Measurements from ENCODE around the gene SPPL3.

SPPL3 gene

GRCh38 chr12:120921637-120922036 is 17.5 kb upstream of the SPPL3 start:
- H3K4me3 ChIP-seq (ENCODE audit: control insufficient read depth, low read depth, low read length): no peak overlapping the region
- TF ChIP-seq CTCF (IDR thresholded peaks at IDR 0.05; ENCODE audit: control insufficient read depth, insufficient read depth, low read depth, low read length, missing control alignments): no peak
- no peak for DNase-seq (ENCODE audit: low read depth)

GRCh38 chr12:120920178-120920577 is 16.0 kb upstream of the SPPL3 start:
- H3K4me3 ChIP-seq (ENCODE audit: control insufficient read depth, low read depth, low read length): no peak overlapping the region
- no peak for DNase-seq (ENCODE audit: low read depth)
- TF ChIP-seq CTCF (IDR thresholded peaks at IDR 0.05; ENCODE audit: control insufficient read depth, insufficient read depth, low read depth, low read length, missing control alignments): no peak

- TF ChIP-seq CTCF (IDR thresholded peaks at IDR 0.05; ENCODE audit: control insufficient read depth, insufficient read depth, low read depth, low read length, missing control alignments): no peak
- H3K4me3 ChIP-seq (ENCODE audit: control insufficient read depth, low read depth, low read length): no peak overlapping the region
- DNase-seq (ENCODE audit: low read depth): no peak
Measured at GRCh38 chr12:120917748-120918147, 13.6 kb upstream of the SPPL3 start.

GRCh38 chr12:120916561-120916960 is 12.4 kb upstream of the SPPL3 start:
- TF ChIP-seq CTCF (IDR thresholded peaks at IDR 0.05; ENCODE audit: control insufficient read depth, insufficient read depth, low read depth, low read length, missing control alignments): no peak
- no peak overlapping the region for H3K4me3 ChIP-seq (ENCODE audit: control insufficient read depth, low read depth, low read length)

GRCh38 chr12:120914794-120915193 is 10.6 kb upstream of the SPPL3 start:
- no peak for TF ChIP-seq CTCF (IDR thresholded peaks at IDR 0.05; ENCODE audit: control insufficient read depth, insufficient read depth, low read depth, low read length, missing control alignments)
- H3K4me3 ChIP-seq (ENCODE audit: control insufficient read depth, low read depth, low read length): no peak overlapping the region
- DNase-seq (ENCODE audit: low read depth): no peak

More at GRCh38 chr12:120916561-120916960, 12.4 kb upstream of the SPPL3 start:
- no peak for DNase-seq (ENCODE audit: low read depth)

- no peak overlapping the region for H3K4me3 ChIP-seq (ENCODE audit: control insufficient read depth, low read depth, low read length)
- no peak for TF ChIP-seq CTCF (IDR thresholded peaks at IDR 0.05; ENCODE audit: control insufficient read depth, insufficient read depth, low read depth, low read length, missing control alignments)
- no peak for DNase-seq (ENCODE audit: low read depth)
Measured at GRCh38 chr12:120909633-120910298, 5.6 kb upstream of the SPPL3 start.
